Activated CD8-positive, alpha-beta T cell treated with anti-CD3 and anti-CD28 coated beads for 36 hours (primary cell): Measurements from ENCODE around the gene TMEM11. TPM values are rescaled to one million over a fixed set of nuclear protein-coding genes. Genes with fewer than 3 reads are reported as not detected.

ENCODE experiments used
- ATAC-seq: fragments of 200-7000 bp; cut with Tn5 transposase; one replicate; pipeline ENCODE4 v1.10.0; 2021; ENCODE audit warnings: mild to moderate bottlenecking, moderate library complexity
- CTCF ChIA-PET: fragments of 350-600 bp; sonication (Branson Sonifier 250); formaldehyde crosslinking; loops from one replicate; lab custom pipeline; 2021; ENCODE audit warnings: antibody characterized with exemption; lab: Charles Lee
- POLR2A ChIA-PET: fragments of 350-600 bp; sonication (Branson Sonifier 250); formaldehyde crosslinking; loops from one replicate; lab custom pipeline; 2021; ENCODE audit warnings: antibody characterized with exemption; lab: Charles Lee
- DNase-seq: peaks from one replicate; pipeline ENCODE4 v3.0.0-alpha.2; 2020
- H3K27ac Mint-ChIP-seq: one replicate; pipeline ENCODE4 v1.8.0; 2021; ENCODE audit warnings: mild to moderate bottlenecking, mixed read lengths
- H3K27me3 Mint-ChIP-seq: one replicate; pipeline ENCODE4 v1.8.0; 2021; ENCODE audit warnings: mixed read lengths
- H3K36me3 Mint-ChIP-seq: one replicate; pipeline ENCODE4 v1.8.0; 2021; ENCODE audit warnings: low read depth, mixed read lengths
- H3K4me1 Mint-ChIP-seq: one replicate; pipeline ENCODE4 v1.8.0; 2021; ENCODE audit warnings: low read depth, mixed read lengths
- H3K4me3 Mint-ChIP-seq: one replicate; pipeline ENCODE4 v1.8.0; 2021; ENCODE audit warnings: mild to moderate bottlenecking, moderate library complexity, mixed read lengths
- H3K9me3 Mint-ChIP-seq: one replicate; pipeline ENCODE4 v1.8.0; 2021; ENCODE audit warnings: mixed read lengths
- intact Hi-C: fragments of 100-400 bp; cut with micrococcal nuclease; formaldehyde crosslinking; loops from one replicate; pipeline ENCODE4 v1.10.0; 2022
- total RNA-seq, 2 experiments: library from RNA; stranded (reverse); gene quantifications; one replicate each; pipeline ENCODE4 v1.2.3, GENCODE V29; 2021
- TF ChIP-seq, protein P1 (sequence below): fragments of 200-600 bp; IDR thresholded peaks from one replicate; pipeline ENCODE4 v1.8.0; 2022; ENCODE audit warnings: antibody characterized with exemption, mild to moderate bottlenecking

The TMEM11 gene
- total RNA-seq, 2 experiments from 2014 or later: 26.2 to 28.9 TPM

DNA sequence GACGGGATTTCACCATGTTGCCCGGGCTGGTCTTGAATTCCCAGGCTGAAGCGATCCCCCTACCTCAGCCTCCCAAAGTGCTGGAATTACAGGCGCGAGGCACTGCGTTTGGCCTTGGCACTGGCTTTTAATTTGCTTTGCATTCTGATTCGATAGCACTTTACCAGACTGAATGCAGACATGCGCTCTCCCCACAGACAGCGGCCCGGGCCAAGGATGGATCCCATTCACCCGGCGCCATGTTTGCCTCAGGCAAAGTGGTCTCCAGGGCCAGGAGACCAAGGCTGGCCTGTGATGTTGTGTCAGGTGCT is 45.5 kb downstream of the TMEM11 start:
- ATAC-seq: no peak
- CTCF ChIA-PET: interaction anchor here (0.6 to 1.8 kb wide), 2 partner anchors 18 to 49 kb away, joined by 3 to 8 read pairs; no protein-coding TSS in a partner anchor
- H3K4me3 Mint-ChIP-seq: no peak overlapping the region
- H3K36me3 Mint-ChIP-seq: peaks cover 5% of the 10 kb centered on the region
- TF ChIP-seq, protein P1, sequence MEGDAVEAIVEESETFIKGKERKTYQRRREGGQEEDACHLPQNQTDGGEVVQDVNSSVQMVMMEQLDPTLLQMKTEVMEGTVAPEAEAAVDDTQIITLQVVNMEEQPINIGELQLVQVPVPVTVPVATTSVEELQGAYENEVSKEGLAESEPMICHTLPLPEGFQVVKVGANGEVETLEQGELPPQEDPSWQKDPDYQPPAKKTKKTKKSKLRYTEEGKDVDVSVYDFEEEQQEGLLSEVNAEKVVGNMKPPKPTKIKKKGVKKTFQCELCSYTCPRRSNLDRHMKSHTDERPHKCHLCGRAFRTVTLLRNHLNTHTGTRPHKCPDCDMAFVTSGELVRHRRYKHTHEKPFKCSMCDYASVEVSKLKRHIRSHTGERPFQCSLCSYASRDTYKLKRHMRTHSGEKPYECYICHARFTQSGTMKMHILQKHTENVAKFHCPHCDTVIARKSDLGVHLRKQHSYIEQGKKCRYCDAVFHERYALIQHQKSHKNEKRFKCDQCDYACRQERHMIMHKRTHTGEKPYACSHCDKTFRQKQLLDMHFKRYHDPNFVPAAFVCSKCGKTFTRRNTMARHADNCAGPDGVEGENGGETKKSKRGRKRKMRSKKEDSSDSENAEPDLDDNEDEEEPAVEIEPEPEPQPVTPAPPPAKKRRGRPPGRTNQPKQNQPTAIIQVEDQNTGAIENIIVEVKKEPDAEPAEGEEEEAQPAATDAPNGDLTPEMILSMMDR: no peak
- POLR2A ChIA-PET: interaction anchor here (0.6 kb wide), 1 partner anchor 45 kb away, joined by 3 read pairs; no protein-coding TSS in a partner anchor
- peaks cover 29% of the 10 kb centered on the region for H3K4me1 Mint-ChIP-seq
- H3K27me3 Mint-ChIP-seq: no peaks in the 10 kb centered on the region
- H3K27ac Mint-ChIP-seq: no peak overlapping the region
- intact Hi-C loops: no loop called here
- H3K9me3 Mint-ChIP-seq: no peaks in the 10 kb centered on the region
- DNase-seq: no peak

DNA sequence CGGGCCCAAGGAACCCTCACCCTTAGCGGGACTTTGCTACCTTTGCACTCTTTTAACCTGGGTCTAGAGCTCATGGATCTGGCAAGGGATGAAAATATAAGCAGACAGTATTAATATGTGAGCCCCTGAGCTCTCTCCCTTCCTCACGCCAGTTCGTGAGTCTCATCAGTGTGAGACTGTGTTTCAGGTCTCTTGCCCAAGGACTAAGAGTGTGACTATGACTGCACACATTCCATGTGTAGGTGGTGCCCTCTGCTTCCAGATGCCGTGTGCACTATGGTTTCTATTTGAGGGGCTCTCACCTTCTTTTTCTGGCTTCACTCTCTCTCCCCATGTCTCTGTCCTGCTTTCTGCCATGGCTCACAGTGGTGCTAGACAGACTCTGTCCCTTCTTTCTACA is 46.7 kb downstream of the TMEM11 start:
- TF ChIP-seq, protein P1: no peak
- peaks cover 31% of the 10 kb centered on the region for H3K4me1 Mint-ChIP-seq
- DNase-seq: no peak
- CTCF ChIA-PET: interaction anchor here (0.7 kb wide), 1 partner anchor 49 kb away, joined by 3 read pairs; no protein-coding TSS in a partner anchor
- no peaks in the 10 kb centered on the region for H3K9me3 Mint-ChIP-seq
- POLR2A ChIA-PET: interaction anchor here (0.8 to 1.4 kb wide), 2 partner anchors 45 to 48 kb away, joined by 3 read pairs; no protein-coding TSS in a partner anchor
- no peaks in the 10 kb centered on the region for H3K27me3 Mint-ChIP-seq
- ATAC-seq: no peak
- H3K4me3 Mint-ChIP-seq: no peak overlapping the region
- peaks cover 5% of the 10 kb centered on the region for H3K36me3 Mint-ChIP-seq
- intact Hi-C loops: no loop called here
- H3K27ac Mint-ChIP-seq: no peak overlapping the region

DNA sequence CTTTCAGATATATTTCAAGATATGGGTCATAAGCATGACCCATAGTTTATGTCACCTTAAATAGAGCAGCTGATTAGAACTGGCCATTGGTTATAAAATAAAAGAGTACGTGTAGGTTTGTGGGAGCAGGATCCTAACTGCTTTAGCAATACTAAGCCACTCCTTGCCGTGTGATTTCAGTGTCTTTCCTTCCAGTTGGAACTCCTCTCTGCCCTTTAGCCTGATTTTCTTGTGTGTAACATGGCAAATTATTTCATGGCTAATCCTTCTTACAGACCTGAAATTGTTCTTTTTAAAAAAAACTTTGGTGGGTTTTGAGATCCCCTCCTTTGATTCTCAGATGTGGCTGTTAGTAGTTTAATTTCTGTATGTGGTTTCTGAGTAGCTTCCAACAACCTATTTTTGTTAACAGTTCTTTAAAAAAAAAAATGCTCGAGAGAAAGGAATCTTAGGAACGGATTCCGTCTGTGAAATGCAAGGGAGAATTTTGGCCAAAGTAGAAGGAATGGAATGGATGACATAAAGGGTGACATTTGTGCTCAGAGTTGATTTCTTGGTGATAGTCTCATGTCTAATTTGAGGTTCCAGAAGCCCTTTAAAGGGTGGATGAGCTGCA is 47.3 kb downstream of the TMEM11 start:
- TF ChIP-seq, protein P1: no peak
- POLR2A ChIA-PET: interaction anchor here (0.8 to 1.4 kb wide), 2 partner anchors 46 to 48 kb away, joined by 3 read pairs; no protein-coding TSS in a partner anchor
- H3K36me3 Mint-ChIP-seq: peaks cover 1% of the 10 kb centered on the region
- H3K27me3 Mint-ChIP-seq: no peaks in the 10 kb centered on the region
- H3K4me3 Mint-ChIP-seq: no peak overlapping the region
- H3K27ac Mint-ChIP-seq: no peak overlapping the region
- peaks cover 28% of the 10 kb centered on the region for H3K4me1 Mint-ChIP-seq
- CTCF ChIA-PET: interaction anchor here (0.7 kb wide), 1 partner anchor 48 kb away, joined by 3 read pairs; no protein-coding TSS in a partner anchor
- intact Hi-C loops: no loop called here
- no peaks in the 10 kb centered on the region for H3K9me3 Mint-ChIP-seq
- DNase-seq: no peak
- no peak for ATAC-seq

DNA sequence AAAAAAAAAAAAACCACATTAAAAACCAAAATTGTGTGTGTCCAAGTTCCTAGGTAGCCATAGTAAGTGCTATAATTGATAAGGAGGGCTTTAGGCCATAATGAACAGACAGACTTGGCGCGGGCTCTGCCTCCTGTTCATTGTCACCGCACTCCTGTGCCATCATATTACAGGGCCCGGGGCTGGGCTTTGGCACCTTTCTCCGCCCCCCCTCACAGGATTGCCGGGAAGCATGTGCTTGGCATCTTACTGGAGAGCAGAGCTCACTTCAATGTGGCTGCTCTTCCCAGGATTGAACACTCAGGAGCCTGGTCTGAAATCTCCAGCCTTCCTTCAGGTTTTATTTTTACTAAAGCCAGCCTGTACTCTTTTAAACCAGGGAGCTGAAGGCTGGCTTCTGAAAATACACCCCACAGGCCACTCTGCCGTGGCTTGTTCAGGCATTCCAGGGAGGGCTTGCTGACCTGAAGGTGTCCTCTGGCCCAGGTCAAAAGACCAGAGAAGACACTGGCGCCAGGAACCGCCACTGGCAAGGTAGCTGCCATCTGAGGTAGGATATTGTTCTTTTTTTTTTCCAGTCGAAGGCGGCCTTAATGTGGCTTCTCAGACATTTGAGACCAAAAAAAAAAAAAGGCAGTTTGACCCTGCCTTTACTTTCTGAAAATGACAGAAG is 47.9 kb downstream of the TMEM11 start:
- Mint-ChIP-seq H3K4me3 (no peak overlapping the region), H3K9me3 (no peaks in the 10 kb centered on the region), H3K27me3 (no peaks in the 10 kb centered on the region), H3K36me3 (no peaks in the 10 kb centered on the region), H3K27ac (no peak overlapping the region), H3K4me1 (peaks cover 22% of the 10 kb centered on the region)
- POLR2A ChIA-PET: interaction anchor here (1.4 kb wide), 1 partner anchor 49 kb away, joined by 3 read pairs; no protein-coding TSS in a partner anchor
- intact Hi-C loops: no loop called here
- CTCF ChIA-PET: no interaction called here
- no peak for DNase-seq
- TF ChIP-seq, protein P1: no peak
- ATAC-seq: no peak

DNA sequence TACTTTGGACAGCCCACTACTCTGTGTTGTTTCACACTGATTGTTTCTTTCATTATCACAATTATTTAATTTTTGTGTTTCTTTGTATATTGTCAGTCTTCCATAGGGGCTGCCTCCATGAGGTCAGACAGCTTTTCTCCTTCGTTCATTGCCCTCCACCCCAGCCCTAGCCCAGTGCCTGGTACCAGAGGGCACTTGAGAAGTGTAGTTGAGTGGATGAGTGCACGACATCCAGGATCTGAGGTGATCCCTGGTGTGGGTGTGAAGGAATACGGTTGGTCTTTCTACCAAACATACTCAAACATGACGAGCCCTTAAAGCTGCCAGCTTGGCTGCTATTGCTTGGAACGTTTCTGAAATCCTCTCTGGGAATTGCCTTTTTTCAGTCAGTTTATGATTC is 49.3 kb downstream of the TMEM11 start:
- Mint-ChIP-seq H3K4me1 (peaks cover 14% of the 10 kb centered on the region), H3K27ac (no peak overlapping the region), H3K36me3 (no peaks in the 10 kb centered on the region), H3K9me3 (no peaks in the 10 kb centered on the region), H3K27me3 (no peaks in the 10 kb centered on the region), H3K4me3 (no peak overlapping the region)
- intact Hi-C loops: no loop called here
- CTCF ChIA-PET: no interaction called here
- DNase-seq (no peak), ATAC-seq (no peak)
- POLR2A ChIA-PET: no interaction called here
- TF ChIP-seq, protein P1: no peak
